Prostate gland (tissue), 2 donors: ENCODE data around the gene CEP295NL. TPM values are rescaled to one million over a fixed set of nuclear protein-coding genes. Genes with fewer than 3 reads are reported as not detected.

ENCODE experiments used
- DNase-seq: peaks from one replicate; pipeline ENCODE4 v3.0.0-alpha.2; 2019; ENCODE audit warnings: low spot score
- H3K27ac ChIP-seq, 2 donors: fragments of 200-600 bp; sonication (generic); 2 replicates each; pipeline ENCODE4 v1.5.1; 2017 to 2019
- H3K27me3 ChIP-seq: fragments of 200-600 bp; sonication (generic); replicated peaks from 2 replicates; pipeline ENCODE4 v1.5.1; 2019; ENCODE audit not compliant: insufficient read depth
- H3K36me3 ChIP-seq, 2 donors: fragments of 200-600 bp; sonication (generic); 1 replicate in 1 of 2; 2 replicates in 1 of 2; pipeline versions ENCODE4 v1.5.1 to v1.8.1; 2017 to 2019
- H3K4me1 ChIP-seq: fragments of 200-600 bp; sonication (generic); replicated peaks from 2 replicates; pipeline ENCODE4 v1.5.1; 2019
- H3K4me3 ChIP-seq, 2 donors: fragments of 200-600 bp; sonication (generic); 2 replicates each; pipeline ENCODE4 v1.5.1; 2017 to 2019
- H3K9me3 ChIP-seq: fragments of 200-600 bp; sonication (generic); 2 replicates; pipeline ENCODE4 v1.5.1; 2017
- POLR2A ChIP-seq: fragments of 450-650 bp; IDR thresholded peaks from one replicate; pipeline ENCODE4 v1.6.1; 2016; ENCODE audit warnings: antibody characterized with exemption, mild to moderate bottlenecking
- POLR2AphosphoS5 ChIP-seq: sonication (generic); formaldehyde crosslinking; IDR thresholded peaks from one replicate; pipeline ENCODE4 v1.6.1; 2017; ENCODE audit warnings: antibody characterized with exemption
- WGBS: methylation state at CpG from one replicate; pipeline ENCODE4 v1.1.5; 2018; 5-methylcytosine and 5-hydroxymethylcytosine counted together
- intact Hi-C: fragments of 100-400 bp; cut with DNase I; formaldehyde crosslinking; loops from one replicate; pipeline ENCODE4 v1.14.2; 2022
- total RNA-seq, 2 donors: library from RNA; depleted of rRNA; stranded (reverse); fragments of >200 nt; gene quantifications; one replicate each; pipeline ENCODE4 v1.1.0, GENCODE V29; 2016
- TF ChIP-seq, protein P1 (sequence below), 4 experiments: fragments of 200-600 bp in 2 of 4; fragments of 450-650 bp in 2 of 4; sonication (generic) in 2 of 4; IDR thresholded peaks; 1 replicate in 3 of 4; 2 replicates in 1 of 4; pipeline ENCODE4 v1.5.1; 2016 to 2019; ENCODE audit warnings: antibody characterized with exemption in 4 of 4, mild to moderate bottlenecking in 2 of 4, moderate library complexity in 2 of 4

The CEP295NL gene
- total RNA-seq, 2 donors from 2014 or later, result 2.2 to 8.2 TPM

DNA sequence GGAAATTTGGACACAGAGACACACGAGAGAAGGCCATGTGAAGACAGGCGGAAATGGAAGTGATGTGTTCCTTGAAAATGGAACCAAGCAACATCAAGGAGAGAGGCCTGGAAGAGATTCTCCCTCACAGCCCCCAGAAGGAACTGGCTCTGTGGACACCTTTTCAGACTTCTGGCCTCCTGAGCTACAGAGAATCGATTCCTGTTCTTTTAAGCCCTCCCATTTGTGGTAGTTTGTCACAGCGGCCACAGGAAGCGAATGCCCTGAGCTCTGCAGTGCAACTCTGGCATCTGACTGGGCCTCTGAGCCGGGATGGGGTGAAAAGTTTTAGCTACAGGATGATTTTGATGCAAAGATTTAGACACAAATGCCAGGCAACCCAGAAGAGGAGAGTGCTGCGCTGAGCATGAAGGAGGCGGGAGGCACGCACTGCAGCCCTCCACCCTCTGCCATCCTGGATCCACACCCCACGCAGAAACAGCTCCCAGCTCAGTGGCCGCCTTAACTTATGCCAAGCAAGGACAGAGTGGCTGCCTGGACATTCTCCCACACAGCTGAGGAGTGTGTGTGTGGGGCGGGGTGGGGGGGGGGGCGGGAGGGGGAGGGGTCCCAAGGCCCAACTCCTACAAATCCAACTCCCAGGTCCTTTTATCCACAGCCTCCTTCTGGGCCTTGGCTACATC lies 20.0 kb upstream of the CEP295NL start:
- peak overlapping the region; percentile 88 to 90 for H3K27ac ChIP-seq
- 51% methylated on average over 13 of the region's 13 CpGs for WGBS
- TF ChIP-seq POLR2A (no peak), POLR2AphosphoS5 (no peak)
- TF ChIP-seq, protein P1, sequence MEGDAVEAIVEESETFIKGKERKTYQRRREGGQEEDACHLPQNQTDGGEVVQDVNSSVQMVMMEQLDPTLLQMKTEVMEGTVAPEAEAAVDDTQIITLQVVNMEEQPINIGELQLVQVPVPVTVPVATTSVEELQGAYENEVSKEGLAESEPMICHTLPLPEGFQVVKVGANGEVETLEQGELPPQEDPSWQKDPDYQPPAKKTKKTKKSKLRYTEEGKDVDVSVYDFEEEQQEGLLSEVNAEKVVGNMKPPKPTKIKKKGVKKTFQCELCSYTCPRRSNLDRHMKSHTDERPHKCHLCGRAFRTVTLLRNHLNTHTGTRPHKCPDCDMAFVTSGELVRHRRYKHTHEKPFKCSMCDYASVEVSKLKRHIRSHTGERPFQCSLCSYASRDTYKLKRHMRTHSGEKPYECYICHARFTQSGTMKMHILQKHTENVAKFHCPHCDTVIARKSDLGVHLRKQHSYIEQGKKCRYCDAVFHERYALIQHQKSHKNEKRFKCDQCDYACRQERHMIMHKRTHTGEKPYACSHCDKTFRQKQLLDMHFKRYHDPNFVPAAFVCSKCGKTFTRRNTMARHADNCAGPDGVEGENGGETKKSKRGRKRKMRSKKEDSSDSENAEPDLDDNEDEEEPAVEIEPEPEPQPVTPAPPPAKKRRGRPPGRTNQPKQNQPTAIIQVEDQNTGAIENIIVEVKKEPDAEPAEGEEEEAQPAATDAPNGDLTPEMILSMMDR (IDR thresholded peaks at IDR 0.05), result no peak
- no peak for DNase-seq
- H3K36me3 ChIP-seq, result no peaks in the 10 kb centered on the region
- peaks cover 6% of the 10 kb centered on the region for H3K4me1 ChIP-seq
- no peaks in the 10 kb centered on the region for H3K27me3 ChIP-seq
- intact Hi-C loops, result loop anchor here (5.0 kb wide), 1 partner anchor 41 kb away; no protein-coding TSS in a partner anchor
- peak overlapping the region in 1 of 2 donors; percentile 58 for H3K4me3 ChIP-seq
- no peaks in the 10 kb centered on the region for H3K9me3 ChIP-seq

- WGBS, result 18% methylated on average over 8 of the region's 8 CpGs
- H3K9me3 ChIP-seq, result no peaks in the 10 kb centered on the region
- H3K27me3 ChIP-seq, result no peaks in the 10 kb centered on the region
- intact Hi-C loops, result loop anchor here (5.0 kb wide), 1 partner anchor 39 kb away; no protein-coding TSS in a partner anchor
- peaks cover 6% of the 10 kb centered on the region for H3K4me1 ChIP-seq
- H3K4me3 ChIP-seq, result no peak overlapping the region
- no peak for DNase-seq
- TF ChIP-seq POLR2A, result no peak
- TF ChIP-seq, protein P1 (IDR thresholded peaks at IDR 0.05), result no peak
- TF ChIP-seq POLR2AphosphoS5, result no peak
- H3K36me3 ChIP-seq, result no peaks in the 10 kb centered on the region
- H3K27ac ChIP-seq, result peak overlapping the region; percentile 37 to 42
Observed at GRCh38 chr17:78921437-78921971, 18.5 kb upstream of the CEP295NL start.

GRCh38 chr17:78920528-78920927 lies 17.5 kb upstream of the CEP295NL start:
- no peak for DNase-seq
- Histone ChIP-seq H3K36me3 (no peaks in the 10 kb centered on the region), H3K27ac (peak overlapping the region; percentile 4 to 37), H3K4me3 (no peak overlapping the region), H3K27me3 (no peaks in the 10 kb centered on the region), H3K4me1 (peaks cover 6% of the 10 kb centered on the region), H3K9me3 (no peaks in the 10 kb centered on the region)
- WGBS, result 69% methylated on average over 8 of the region's 8 CpGs
- no peak for TF ChIP-seq POLR2A
- TF ChIP-seq, protein P1 (IDR thresholded peaks at IDR 0.05), result no peak
- TF ChIP-seq POLR2AphosphoS5, result no peak
- intact Hi-C loops, result loop anchor here (5.0 kb wide), 1 partner anchor 38 kb away; no protein-coding TSS in a partner anchor

GRCh38 chr17:78919861-78920450 lies 17.0 kb upstream of the CEP295NL start:
- Histone ChIP-seq H3K27ac (no peak overlapping the region), H3K9me3 (no peaks in the 10 kb centered on the region), H3K36me3 (no peaks in the 10 kb centered on the region), H3K4me1 (peaks cover 6% of the 10 kb centered on the region), H3K4me3 (no peak overlapping the region), H3K27me3 (no peaks in the 10 kb centered on the region)
- WGBS, result 68% methylated on average over 20 of the region's 20 CpGs
- intact Hi-C loops, result loop anchor here (5.0 kb wide), 1 partner anchor 38 kb away; no protein-coding TSS in a partner anchor
- no peak for TF ChIP-seq POLR2AphosphoS5
- no peak for TF ChIP-seq POLR2A
- TF ChIP-seq, protein P1 (IDR thresholded peaks at IDR 0.05), result no peak
- no peak for DNase-seq
